GDM1 (cell line): ENCODE data around the gene TCHHL1.
"Not testable (repeated sequence)": the region's sequence is repeated elsewhere in the genome, so short reads cannot be mapped to it uniquely, and the experiment has no call there.

ENCODE experiments used
- DNase-seq: peaks from one replicate; lab custom pipeline; 2025; lab: John Stamatoyannopoulos, UW

TCHHL1 gene

GRCh38 chr1:152086760-152087159 is 2.1 kb downstream of the TCHHL1 start:
- DNase-seq: no peak

- DNase-seq: no peak
These were observed 4.0 kb downstream of the TCHHL1 start for GRCh38 chr1:152084853-152085252.

GRCh38 chr1:152081026-152081425 is 7.8 kb downstream of the TCHHL1 start:
- DNase-seq: not testable (repeated sequence)

DNA sequence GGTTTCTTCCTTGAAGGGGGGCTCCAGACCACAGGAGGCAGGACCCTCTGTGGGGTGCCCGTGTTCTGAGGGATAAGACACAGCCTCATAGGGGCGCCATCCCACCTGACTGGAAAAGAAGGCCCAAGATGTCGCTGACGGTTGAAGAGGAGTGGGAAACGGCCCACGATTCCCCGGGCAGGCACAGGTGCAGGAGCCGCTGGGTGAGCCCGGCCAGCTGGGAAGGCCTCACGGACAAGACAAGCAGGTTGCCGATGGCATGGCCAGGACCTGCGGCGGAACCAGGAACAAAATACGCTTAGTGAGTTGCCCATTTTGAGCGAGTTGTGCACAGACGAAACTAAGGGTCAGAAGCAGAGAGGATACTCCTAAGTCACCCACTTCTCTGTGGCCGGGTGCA is 8.4 kb downstream of the TCHHL1 start:
- not testable (repeated sequence) for DNase-seq

DNA sequence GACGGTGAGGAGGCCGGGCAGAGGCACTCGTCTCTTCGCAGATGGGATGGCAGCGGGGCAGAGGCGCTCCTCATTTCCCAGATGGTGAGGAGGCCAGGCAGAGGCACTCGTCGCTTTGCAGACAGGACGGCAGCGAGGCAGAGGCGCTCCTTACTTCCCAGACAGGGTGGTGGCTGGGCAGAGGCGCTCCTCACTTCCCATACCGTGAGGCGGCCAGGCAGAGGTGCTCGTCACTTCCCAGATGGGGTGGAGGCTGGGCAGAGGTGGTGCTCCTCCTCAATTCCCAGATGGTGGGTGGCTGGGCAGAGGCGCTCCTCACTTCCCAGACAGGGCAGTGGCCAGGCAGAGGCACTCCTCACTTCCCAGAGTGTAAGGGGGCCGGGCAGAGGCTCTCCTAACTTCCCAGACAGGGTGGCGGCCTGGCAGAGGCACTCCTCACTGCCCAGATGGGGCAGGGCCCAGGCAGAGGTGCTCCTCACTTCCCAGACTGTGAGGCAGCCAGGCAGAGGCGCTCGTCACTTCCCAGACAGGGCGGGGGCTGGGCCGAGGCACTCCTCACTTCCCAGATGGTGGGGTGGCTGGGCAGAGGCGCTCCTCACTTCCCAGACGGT is 9.9 kb downstream of the TCHHL1 start:
- DNase-seq: no peak

GRCh38 chr1:152072311-152072710 is 16.6 kb downstream of the TCHHL1 start:
- DNase-seq: no peak

DNA sequence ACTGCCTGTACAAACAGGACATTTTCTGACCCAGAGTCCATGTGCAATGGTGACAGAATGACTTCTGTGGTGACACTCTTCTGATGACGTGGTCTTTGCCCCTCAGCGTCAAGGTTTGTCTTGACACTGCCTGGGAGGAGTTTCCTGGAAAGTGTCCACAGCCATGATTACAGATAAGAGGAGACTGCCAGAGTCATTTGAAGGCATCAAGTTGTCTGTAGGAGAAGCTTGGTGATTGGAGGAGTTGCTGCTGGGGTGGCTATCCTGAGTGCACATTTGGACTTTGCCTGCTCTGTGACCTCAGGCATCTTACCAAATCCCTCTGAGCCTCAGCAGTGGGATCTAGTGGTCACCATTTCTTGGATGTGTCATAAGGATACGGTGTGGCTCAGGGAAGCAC is 17.7 kb downstream of the TCHHL1 start:
- DNase-seq: no peak

DNA sequence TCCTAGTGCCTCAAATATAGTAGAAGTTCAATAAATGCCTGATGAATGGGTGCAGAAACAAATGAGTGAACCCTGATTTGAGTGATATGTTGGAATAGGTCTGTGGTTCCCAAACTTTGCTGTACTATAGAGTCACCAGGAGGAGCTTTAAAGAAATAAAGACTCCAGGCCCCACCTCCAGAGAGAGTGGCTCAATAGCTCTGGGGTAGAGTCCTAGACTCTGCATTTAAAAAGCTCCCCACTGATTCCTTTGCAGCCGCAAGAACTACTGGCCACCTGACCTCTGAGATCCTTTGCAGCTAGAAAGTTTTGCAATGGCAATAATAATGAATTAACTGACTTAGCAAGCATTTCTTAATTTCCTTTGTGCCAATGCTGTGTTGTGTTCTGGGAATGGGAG is 20.9 kb downstream of the TCHHL1 start:
- no peak for DNase-seq

- no peak for DNase-seq
These were observed 21.7 kb downstream of the TCHHL1 start for GRCh38 chr1:152067150-152067549.

DNA sequence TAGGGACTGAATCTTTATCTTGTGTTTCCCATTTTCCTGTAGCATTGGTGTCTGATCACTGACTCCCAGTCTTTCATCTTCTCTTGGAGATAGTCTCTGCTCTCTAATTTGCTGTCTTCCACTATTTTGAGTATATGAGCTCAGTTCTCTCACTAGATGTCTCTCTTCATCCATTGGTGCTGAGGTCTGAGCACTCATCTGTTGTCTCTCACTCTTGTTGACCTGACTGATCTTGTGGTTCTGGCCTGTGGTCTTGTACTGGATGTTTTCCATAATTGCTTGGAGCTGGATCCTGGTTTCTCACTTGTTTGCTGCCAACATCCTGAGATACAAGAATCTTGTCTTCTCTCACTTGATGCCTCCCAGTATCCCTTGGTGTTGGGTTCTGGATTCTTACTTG is 26.9 kb downstream of the TCHHL1 start:
- no peak for DNase-seq

DNA sequence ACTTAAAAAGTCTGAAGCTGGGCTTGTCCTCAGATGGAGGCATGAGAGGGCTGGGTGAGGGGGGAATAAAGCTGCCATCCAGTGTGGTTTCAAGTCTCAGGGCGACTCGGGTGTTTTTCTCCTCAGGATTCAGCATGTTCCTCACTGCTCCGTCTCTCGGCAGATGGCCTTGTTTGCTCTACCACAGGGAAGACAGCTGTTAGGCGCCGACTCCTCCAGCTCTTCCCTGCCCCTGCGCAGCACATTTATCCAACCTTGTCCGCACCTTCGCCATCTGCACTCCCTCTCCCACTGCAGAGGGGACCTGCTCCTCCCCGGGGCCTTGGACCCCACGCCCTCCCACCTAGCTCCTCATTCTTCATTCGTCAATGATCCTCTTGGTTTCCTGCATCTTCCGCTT is 35.5 kb downstream of the TCHHL1 start:
- DNase-seq: no peak

GRCh38 chr1:152052606-152053005 is 36.3 kb downstream of the TCHHL1 start:
- peak; percentile 25 for DNase-seq

GRCh38 chr1:152050886-152051675 is 37.8 kb downstream of the TCHHL1 start:
- DNase-seq: no peak

- no peak for DNase-seq
These were observed 39.4 kb downstream of the TCHHL1 start for GRCh38 chr1:152049291-152050083.

- no peak for DNase-seq
These were observed 40.4 kb downstream of the TCHHL1 start for GRCh38 chr1:152048416-152049009.

DNA sequence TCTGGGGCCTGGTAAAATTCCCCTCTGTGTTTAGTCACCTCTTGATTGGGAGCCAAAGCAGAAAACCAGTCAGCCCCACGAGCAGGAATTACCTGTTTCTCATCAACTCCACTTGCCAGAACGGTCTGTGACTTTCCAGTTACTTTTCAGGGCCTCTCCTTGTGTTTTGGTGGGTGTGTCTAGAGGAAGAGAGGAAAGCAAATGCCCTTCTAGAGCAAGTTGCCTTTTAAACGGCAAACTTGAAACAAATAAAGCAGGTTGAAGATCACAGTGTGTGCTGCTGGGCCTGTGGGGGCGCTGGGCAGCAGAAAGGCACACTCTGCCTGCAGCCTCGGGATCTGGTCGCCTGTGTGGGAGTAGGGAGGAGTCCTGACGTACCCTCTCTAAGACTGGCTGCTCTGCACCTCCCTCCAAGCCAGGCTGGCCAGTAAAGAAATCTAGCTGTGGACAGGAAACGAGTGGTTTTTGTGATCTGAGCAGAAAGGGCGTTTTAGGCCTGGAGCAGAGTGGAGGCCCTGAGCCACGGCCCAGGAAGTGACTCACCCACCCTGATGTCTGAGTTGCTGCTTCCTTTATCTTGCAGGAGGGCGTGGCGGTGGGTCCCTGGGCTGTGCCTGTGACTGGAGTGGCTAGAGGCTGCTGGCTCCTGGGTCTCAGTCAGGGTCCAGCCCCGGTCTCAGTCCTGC is 41.0 kb downstream of the TCHHL1 start:
- DNase-seq: peak; percentile 72

GRCh38 chr1:152047413-152047729 is 41.5 kb downstream of the TCHHL1 start:
- no peak for DNase-seq

- DNase-seq: no peak
These were observed 44.5 kb downstream of the TCHHL1 start for GRCh38 chr1:152044386-152044785.

DNA sequence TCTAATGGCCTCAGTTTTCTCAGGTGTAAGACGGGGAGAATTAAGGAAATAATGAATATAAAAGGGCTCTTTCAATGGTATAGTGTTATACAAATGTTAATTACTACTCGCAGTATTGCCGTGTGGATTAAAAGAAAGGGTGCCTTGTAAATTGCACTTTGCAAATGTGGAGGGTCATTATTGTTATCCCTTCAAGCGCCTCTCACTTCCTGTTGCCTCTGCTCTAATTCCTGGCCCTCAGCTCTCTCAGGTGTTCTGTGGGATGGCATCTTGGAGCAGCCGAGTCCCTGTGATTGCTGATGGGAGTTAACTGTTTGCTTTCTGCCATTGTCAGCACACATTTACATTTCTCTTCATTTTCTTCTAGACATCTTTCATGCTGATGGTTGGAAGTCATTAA is 45.0 kb downstream of the TCHHL1 start:
- no peak for DNase-seq

DNA sequence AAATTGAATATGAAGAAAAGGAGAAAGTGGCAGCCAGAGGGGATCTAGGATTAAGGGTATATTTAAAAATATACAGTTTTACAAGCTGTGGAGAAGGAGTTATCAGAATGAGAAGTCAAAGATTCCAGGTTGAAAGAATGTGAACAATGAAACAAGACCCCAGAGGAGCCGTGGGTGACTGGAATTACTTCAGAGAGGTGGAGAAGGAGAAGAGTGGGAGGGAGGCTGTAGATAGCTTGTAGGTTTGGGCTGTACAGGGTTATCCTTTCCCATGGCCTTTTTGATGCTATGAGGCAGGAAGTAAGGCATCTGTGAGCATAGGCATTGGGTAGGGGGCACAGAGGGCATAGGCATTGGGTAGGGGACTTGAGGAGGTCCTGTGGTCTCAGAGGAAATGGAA is 46.8 kb downstream of the TCHHL1 start:
- no peak for DNase-seq

DNA sequence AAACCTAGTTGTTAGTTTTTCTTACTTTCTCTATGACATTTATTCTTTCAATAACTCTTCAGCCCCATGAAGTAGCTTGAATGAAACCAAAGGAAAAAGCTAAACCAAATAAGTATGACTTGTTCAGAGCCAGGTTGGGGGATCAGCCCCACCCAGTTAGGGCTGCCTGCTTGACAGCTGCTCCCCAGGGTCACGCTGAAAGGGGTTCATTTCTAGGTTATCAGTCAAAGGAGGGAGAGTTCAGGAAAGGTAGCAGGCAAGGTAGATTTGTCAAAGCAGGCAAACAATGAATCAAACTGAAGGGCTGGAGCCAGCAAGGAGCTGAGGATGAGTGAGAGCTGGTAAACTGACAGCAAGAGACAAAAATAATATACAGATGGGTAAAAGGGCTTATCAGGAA is 49.0 kb downstream of the TCHHL1 start:
- DNase-seq: no peak

DNA sequence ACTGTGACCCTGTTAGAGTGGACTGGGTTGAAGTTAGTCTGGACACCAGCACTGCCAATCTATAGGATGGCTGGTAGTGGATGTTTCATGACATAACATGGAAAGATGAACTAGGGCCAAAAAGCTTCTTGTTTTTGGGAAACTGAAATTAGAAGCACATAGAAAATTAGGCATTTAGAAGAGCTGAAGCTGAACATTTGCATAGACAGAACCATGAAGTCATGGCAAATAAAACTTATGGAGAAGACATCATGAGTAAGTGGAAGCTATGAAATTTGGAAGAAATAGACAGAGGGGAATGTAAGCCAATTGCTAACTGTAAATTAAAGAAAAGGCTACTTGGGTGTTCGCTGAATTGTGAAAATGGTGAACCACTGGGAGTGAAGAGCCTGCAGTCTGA is 49.4 kb downstream of the TCHHL1 start:
- DNase-seq: no peak
